ENCODE measurements around the gene C10orf53. TPM values are rescaled to one million over a fixed set of nuclear protein-coding genes. Genes with fewer than 3 reads are reported as not detected.
"Not testable (repeated sequence)": the region's sequence is repeated elsewhere in the genome, so short reads cannot be mapped to it uniquely, and the experiment has no call there.

C10orf53 gene
- total RNA-seq, 1 experiment from 2014 or later: not detected

GRCh38 chr10:49667991-49668390, 11.5 kb upstream of the C10orf53 start:
- POLR2A ChIA-PET: no interaction called here
- Mint-ChIP-seq H3K36me3 (ENCODE audit: insufficient read depth, unreplicated experiment) (no peaks in the 10 kb centered on the region), H3K27ac (ENCODE audit: unreplicated experiment) (no peak overlapping the region), H3K27me3 (ENCODE audit: insufficient read depth, unreplicated experiment) (peaks cover 20% of the 10 kb centered on the region), H3K4me1 (ENCODE audit: low read depth, unreplicated experiment) (no peaks in the 10 kb centered on the region), H3K4me3 (ENCODE audit: unreplicated experiment) (no peak overlapping the region), H3K9me3 (ENCODE audit: unreplicated experiment) (no peaks in the 10 kb centered on the region)
- intact Hi-C loops (cut with micrococcal nuclease; ENCODE audit: unreplicated experiment): no loop called here
- no peaks in the 10 kb centered on the region for H3K4me1 ChIP-seq
- DNase-seq: no peak
- CTCF ChIA-PET: interaction anchor here (0.6 kb wide), 1 partner anchor 953 kb away, joined by 3 read pairs; no protein-coding TSS in a partner anchor
- H3K27me3 ChIP-seq (replicated peaks; ENCODE audit: control insufficient read depth, insufficient read depth, low read length): no peaks in the 10 kb centered on the region
- H3K9me3 ChIP-seq: peaks cover 5% of the 10 kb centered on the region; the same call in 1 of the 2 replicates
- no TSS peak for BruUV-seq (replicated peaks)
- TF ChIP-seq CTCF (IDR thresholded peaks at IDR 0.05; ENCODE audit: insufficient read depth in 1 of 2, low read depth in 1 of 2, low read length in 1 of 2, severe bottlenecking in 1 of 2, unreplicated experiment in 1 of 2): no peak
- H3K4me3 ChIP-seq (ENCODE audit: low read depth, low read length): no peak overlapping the region
- H3K36me3 ChIP-seq (ENCODE audit: control insufficient read depth, insufficient read depth, low read length): no peaks in the 10 kb centered on the region

- TF ChIP-seq CTCF (IDR thresholded peaks at IDR 0.05; ENCODE audit: insufficient read depth in 1 of 2, low read depth in 1 of 2, low read length in 1 of 2, severe bottlenecking in 1 of 2, unreplicated experiment in 1 of 2): no peak
- H3K4me1 ChIP-seq: no peaks in the 10 kb centered on the region
- H3K36me3 ChIP-seq (ENCODE audit: control insufficient read depth, insufficient read depth, low read length): no peaks in the 10 kb centered on the region
- no peak overlapping the region for H3K4me3 ChIP-seq (ENCODE audit: low read depth, low read length)
- no peaks in the 10 kb centered on the region; the same call in 1 of the 2 replicates for H3K27me3 ChIP-seq (replicated peaks; ENCODE audit: control insufficient read depth, insufficient read depth, low read length)
- CTCF ChIA-PET: no interaction called here
- intact Hi-C loops (cut with micrococcal nuclease; ENCODE audit: unreplicated experiment): no loop called here
- H3K9me3 ChIP-seq: peaks cover 5% of the 10 kb centered on the region; the same call in 1 of the 2 replicates
- no peak for DNase-seq
- H3K27ac Mint-ChIP-seq (ENCODE audit: unreplicated experiment): no peak overlapping the region
- H3K36me3 Mint-ChIP-seq (ENCODE audit: insufficient read depth, unreplicated experiment): no peaks in the 10 kb centered on the region
- BruUV-seq (replicated peaks): no TSS peak
- H3K4me1 Mint-ChIP-seq (ENCODE audit: low read depth, unreplicated experiment): no peaks in the 10 kb centered on the region
- H3K4me3 Mint-ChIP-seq (ENCODE audit: unreplicated experiment): no peak overlapping the region
- POLR2A ChIA-PET: no interaction called here
- no peaks in the 10 kb centered on the region for H3K9me3 Mint-ChIP-seq (ENCODE audit: unreplicated experiment)
- H3K27me3 Mint-ChIP-seq (ENCODE audit: insufficient read depth, unreplicated experiment): peaks cover 27% of the 10 kb centered on the region
Observed at GRCh38 chr10:49668684-49669083, 10.8 kb upstream of the C10orf53 start.

GRCh38 chr10:49678827-49679479, 498 bp upstream of the C10orf53 start:
- TF ChIP-seq CTCF (IDR thresholded peaks at IDR 0.05; ENCODE audit: insufficient read depth in 1 of 2, low read depth in 1 of 2, low read length in 1 of 2, severe bottlenecking in 1 of 2, unreplicated experiment in 1 of 2): no peak
- ChIA-PET POLR2A (no interaction called here), CTCF (no interaction called here)
- no peak overlapping the region for H3K4me3 Mint-ChIP-seq (ENCODE audit: unreplicated experiment)
- peaks cover 32% of the 10 kb centered on the region for H3K9me3 Mint-ChIP-seq (ENCODE audit: unreplicated experiment)
- no peak for DNase-seq
- no peaks in the 10 kb centered on the region for H3K36me3 Mint-ChIP-seq (ENCODE audit: insufficient read depth, unreplicated experiment)
- Histone ChIP-seq H3K27me3 (replicated peaks; ENCODE audit: control insufficient read depth, insufficient read depth, low read length) (no peaks in the 10 kb centered on the region), H3K4me1 (no peaks in the 10 kb centered on the region), H3K36me3 (ENCODE audit: control insufficient read depth, insufficient read depth, low read length) (no peaks in the 10 kb centered on the region), H3K9me3 (peaks cover 11% of the 10 kb centered on the region), H3K4me3 (ENCODE audit: low read depth, low read length) (no peak overlapping the region)
- H3K4me1 Mint-ChIP-seq (ENCODE audit: low read depth, unreplicated experiment): no peaks in the 10 kb centered on the region
- H3K27ac Mint-ChIP-seq (ENCODE audit: unreplicated experiment): no peak overlapping the region
- BruUV-seq (replicated peaks): no TSS peak
- peaks cover 31% of the 10 kb centered on the region for H3K27me3 Mint-ChIP-seq (ENCODE audit: insufficient read depth, unreplicated experiment)
- intact Hi-C loops (cut with micrococcal nuclease; ENCODE audit: unreplicated experiment): no loop called here

GRCh38 chr10:49682449-49682848, 3.0 kb downstream of the C10orf53 start:
- H3K27ac Mint-ChIP-seq (ENCODE audit: unreplicated experiment); CTCF ChIA-PET; H3K4me1 ChIP-seq; H3K4me1 Mint-ChIP-seq (ENCODE audit: low read depth, unreplicated experiment); POLR2A ChIA-PET; intact Hi-C loops (cut with micrococcal nuclease; ENCODE audit: unreplicated experiment); H3K4me3 ChIP-seq (ENCODE audit: low read depth, low read length); H3K4me3 Mint-ChIP-seq (ENCODE audit: unreplicated experiment); H3K36me3 ChIP-seq (ENCODE audit: control insufficient read depth, insufficient read depth, low read length); DNase-seq; BruUV-seq (replicated peaks); H3K27me3 ChIP-seq (replicated peaks; ENCODE audit: control insufficient read depth, insufficient read depth, low read length); H3K36me3 Mint-ChIP-seq (ENCODE audit: insufficient read depth, unreplicated experiment): not testable (repeated sequence)
- peaks cover 17% of the 10 kb centered on the region for H3K9me3 ChIP-seq
- H3K9me3 Mint-ChIP-seq (ENCODE audit: unreplicated experiment): peaks cover 40% of the 10 kb centered on the region
- H3K27me3 Mint-ChIP-seq (ENCODE audit: insufficient read depth, unreplicated experiment): peaks cover 13% of the 10 kb centered on the region

All from Caco-2 (cell line).